ENCODE measurements around the gene ADGRG6.

DNA sequence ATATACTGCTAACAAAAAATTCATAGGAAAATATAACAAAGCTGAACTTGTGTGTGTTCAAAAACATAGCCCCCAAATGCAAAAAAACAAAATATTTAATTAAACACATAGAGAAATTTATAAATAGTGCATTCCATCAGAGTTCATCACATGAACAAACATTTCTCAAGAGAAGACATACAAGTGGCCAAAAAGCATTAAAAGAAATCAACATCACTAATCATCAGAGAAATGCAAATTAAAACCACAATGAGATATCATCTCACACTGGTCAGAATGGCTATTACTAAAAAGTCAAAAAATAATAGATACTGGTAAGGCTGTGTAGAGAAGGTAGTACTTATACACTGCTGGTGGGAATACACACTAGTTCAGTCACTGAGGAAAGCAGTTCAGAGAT is 39.6 kb upstream of the ADGRG6 start:
- TF ChIP-seq, protein P1, sequence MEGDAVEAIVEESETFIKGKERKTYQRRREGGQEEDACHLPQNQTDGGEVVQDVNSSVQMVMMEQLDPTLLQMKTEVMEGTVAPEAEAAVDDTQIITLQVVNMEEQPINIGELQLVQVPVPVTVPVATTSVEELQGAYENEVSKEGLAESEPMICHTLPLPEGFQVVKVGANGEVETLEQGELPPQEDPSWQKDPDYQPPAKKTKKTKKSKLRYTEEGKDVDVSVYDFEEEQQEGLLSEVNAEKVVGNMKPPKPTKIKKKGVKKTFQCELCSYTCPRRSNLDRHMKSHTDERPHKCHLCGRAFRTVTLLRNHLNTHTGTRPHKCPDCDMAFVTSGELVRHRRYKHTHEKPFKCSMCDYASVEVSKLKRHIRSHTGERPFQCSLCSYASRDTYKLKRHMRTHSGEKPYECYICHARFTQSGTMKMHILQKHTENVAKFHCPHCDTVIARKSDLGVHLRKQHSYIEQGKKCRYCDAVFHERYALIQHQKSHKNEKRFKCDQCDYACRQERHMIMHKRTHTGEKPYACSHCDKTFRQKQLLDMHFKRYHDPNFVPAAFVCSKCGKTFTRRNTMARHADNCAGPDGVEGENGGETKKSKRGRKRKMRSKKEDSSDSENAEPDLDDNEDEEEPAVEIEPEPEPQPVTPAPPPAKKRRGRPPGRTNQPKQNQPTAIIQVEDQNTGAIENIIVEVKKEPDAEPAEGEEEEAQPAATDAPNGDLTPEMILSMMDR (conservative IDR thresholded peaks at IDR 0.05 in 1 of 2, IDR thresholded peaks at IDR 0.05 in 1 of 2; ENCODE audit: extremely low read depth in 1 of 2, insufficient read depth in 1 of 2, low read depth in 1 of 2, low read length in 2 of 2) = no peak
- TF ChIP-seq EZH2 (IDR thresholded peaks at IDR 0.05; ENCODE audit: borderline replicate concordance, low read length) = no peak
